HG03280 (cell line): ENCODE data around the gene MACROD2.

ENCODE experiments used
- ATAC-seq: cut with Tn5 transposase; IDR thresholded peaks from one replicate; pipeline ENCODE4 v1.9.1; 2021; ENCODE audit warnings: mild to moderate bottlenecking, moderate library complexity; ENCODE audit not compliant: unreplicated experiment

MACROD2 gene

DNA sequence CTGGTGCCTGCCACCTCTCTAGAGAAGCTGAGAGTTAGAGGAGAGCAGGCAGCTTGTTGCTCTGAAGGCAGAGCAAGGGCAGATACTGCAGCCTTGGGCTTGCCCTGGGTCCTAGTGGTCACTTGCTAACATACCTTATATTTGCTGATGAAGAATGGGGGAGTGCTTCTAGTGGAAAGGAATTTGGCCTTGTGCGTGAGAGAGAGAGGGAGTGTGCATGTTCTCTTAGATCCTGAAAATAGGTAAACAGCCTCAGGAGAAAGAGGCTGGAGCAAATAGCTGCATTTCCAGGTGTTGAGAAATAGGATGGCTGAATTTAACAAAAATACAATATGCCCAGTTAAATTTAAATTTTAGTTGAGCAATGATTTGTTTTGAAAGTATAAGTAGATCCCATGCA is 1066.6 kb downstream of the MACROD2 start:
- ATAC-seq, result no peak

DNA sequence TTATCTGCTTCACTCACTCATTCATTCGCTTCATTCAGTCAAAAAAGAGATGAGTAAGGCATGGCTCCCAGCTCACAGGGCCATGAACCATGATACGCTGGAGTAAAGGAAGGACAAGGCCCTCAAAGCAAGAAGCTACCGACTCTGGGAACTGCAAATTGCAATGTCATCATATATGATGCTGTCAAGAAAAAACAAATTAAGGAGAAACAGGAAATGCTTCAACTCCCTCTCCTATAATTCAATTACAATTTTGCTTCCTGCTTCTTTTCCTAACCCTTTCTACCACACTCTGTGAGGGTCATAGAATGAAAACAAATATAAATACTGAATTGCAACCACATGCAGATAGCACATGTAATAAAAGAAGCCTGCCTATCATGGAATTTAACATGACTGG is 1067.8 kb downstream of the MACROD2 start:
- ATAC-seq, result no peak

DNA sequence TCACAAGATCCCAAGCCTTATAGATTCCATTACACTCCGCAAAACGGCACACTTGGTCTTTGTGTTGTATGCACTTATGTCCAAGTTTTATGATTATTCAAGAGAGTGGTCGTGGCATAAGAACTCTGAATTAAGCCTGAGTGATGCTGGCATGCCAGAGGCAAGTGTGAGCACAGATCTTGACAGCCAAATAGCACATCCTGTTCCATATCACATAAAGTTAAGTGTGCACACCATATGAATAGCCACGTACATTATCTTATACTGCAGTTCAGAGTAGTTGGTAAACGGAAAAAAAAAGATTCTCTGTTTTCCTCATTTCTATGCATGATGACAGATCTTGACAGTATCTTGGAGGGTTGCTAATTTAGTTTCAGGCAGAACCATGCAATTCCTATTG is 1069.4 kb downstream of the MACROD2 start:
- no peak for ATAC-seq

DNA sequence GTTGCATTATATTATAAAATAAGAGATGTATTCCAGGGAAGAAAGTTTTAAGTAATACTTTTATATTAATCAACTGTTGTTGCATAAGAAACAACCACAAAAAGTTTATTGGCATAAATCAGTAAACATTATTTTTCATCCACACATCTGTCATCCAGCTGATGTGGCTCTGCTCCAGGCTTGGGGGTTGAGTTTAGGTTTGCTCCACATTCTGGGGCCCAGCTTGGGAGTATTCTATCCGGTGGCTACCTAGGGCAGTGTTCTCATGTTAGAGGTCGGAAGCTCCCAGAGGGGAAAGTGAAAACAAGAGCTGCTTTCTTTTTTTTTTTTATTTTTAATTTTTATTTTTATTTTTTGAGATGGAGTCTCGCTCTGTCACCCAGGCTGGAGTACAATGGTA is 1070.5 kb downstream of the MACROD2 start:
- no peak for ATAC-seq

DNA sequence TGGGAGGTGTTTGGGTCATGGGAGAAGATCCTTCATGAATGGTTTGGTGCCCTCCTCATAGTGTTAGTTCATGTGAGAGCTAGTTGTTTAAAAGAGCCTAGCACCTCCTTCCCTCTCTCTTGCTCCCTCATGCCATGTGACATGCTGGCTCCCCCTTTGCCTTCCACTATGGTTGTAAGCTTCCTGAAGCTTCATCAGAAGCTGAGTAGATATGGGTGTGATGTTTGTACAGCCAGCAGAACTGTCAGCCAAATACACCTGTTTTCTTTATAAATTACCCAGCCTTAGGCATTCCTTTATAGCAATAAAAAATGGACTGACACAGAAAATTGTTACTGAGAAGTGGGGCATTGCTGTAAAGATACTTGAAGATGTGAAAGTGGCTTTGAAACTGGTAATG is 1073.2 kb downstream of the MACROD2 start:
- no peak for ATAC-seq

DNA sequence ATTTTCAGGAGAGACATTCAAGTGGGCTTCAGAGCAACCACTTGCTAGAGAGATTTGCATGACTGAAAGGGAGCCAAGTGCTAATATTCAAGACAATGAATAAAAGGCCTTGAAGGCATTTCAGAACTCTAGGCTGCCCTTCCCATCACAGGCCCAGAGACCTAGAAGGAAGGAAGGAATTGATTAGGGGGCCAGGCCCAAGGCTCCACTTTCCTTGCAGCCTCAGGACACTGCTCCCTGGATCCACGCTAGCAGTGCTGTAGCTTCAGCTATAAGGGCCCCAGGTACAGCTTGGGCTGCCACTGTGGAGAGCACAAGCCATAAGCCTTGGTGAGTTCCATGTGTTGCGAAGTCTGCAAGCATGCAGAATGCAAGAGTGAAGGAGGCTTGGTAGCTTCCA is 1074.0 kb downstream of the MACROD2 start:
- no peak for ATAC-seq

DNA sequence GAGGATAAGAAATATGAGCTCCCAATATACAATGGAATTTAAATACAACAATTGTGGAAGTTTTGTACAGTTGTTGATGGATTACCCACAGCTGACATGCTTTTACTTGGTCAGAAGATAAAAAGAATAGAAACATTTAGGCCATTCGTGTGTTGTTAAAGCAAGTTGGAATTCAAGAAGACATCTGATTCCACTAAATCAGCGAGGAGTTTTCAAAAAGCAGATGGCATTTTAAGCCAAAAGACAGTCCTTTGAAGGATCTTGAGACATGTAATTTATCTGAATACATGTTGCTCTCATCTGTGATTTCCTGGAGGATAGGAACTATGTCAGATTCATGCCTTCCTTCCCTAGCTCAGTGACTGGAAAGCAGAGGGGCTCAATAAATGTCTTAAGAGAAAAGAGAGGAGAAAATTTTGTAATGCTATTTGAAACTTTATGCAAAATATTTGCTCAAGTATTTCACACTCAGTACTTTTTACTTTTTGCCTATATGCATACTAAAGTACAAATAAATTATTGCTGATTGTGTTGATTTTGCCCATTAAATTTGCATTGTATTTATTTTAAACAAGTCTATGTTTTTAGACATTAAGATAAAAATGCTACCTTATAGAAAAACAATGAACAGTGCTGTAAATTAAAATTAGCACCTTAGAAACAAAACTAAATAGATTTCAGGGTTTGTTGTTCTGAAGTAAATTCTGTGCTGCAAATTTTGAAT is 1075.9 kb downstream of the MACROD2 start:
- ATAC-seq, result no peak

DNA sequence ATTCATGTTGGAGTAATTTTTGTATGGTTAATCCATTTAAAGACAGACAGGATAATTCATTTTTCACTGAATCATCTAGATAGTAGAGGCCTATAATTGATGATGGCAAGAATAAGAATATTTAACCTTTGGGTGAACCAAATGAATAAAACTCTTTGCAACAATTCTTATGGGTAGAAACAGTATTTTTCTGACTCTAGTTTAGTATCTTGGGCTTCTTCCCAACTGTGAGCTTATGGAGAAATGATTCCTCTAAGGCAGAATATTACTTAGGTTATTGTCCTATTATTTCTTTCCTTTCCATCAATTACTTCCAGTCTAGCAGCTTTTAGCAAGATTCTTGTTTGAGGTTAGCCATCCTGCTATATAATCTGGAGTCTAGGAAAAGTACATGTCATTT is 1077.0 kb downstream of the MACROD2 start:
- no peak for ATAC-seq

DNA sequence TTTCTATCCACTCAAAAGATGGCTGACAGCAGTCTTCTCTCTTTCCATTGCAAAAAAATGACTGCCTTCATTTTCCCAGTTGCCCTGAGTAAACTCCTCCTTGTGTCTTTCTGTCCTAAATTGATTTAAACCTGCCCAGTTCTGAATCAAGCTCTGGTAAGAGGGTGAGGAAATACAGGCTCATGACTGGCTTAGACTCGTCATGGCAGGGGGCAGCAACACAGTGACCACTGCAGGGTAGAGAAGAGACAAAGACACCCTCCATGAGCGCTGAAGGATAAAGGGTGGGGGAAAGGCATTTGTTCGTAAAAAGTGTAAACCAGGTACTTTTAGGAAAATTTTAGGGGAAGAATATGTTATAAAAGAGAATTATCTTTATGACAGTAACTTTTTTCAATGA is 1080.3 kb downstream of the MACROD2 start:
- ATAC-seq, result no peak

DNA sequence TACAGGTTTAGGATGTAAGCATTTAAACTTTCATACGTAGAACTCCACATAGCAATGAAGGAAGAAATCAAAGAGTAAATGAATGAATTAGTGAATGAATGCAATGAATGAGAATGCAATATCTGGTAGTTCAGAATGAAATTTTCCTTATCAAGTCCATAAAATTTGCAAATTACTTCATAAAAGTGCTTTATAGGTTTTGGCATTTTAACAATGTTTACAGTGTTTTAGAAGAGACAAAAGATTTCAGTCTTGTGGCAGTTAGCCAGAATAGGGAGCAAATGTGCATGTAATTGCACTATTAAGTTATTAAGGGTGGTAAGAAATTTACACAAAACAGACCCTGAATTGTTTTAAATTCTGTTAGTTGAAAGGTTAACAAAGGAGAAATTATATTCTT is 1081.5 kb downstream of the MACROD2 start:
- no peak for ATAC-seq

DNA sequence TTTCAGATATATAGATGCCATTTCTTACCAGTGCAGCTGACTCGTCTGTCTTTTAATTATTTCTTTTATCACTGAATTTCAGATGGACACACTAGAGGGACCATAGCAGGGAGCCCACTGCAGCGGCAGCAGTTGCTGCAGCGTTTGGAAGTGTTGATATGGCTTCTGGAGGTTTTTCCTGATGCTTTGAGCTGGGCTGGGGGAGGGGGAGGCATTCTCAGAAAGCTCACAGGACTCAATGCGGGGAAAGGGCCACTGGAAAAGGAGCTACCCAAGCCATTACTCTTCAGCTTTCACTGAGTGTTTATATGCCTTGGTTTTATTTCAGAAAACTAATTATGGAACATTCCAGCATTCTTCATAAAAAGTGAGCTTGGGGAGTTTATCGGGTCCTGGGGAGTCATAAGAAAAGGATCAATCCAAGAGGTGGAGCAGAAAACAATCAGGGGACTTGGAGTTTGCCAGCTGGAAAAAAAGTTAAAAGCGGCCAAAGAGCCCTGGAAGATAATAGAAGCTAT is 1082.5 kb downstream of the MACROD2 start:
- ATAC-seq, result no peak

DNA sequence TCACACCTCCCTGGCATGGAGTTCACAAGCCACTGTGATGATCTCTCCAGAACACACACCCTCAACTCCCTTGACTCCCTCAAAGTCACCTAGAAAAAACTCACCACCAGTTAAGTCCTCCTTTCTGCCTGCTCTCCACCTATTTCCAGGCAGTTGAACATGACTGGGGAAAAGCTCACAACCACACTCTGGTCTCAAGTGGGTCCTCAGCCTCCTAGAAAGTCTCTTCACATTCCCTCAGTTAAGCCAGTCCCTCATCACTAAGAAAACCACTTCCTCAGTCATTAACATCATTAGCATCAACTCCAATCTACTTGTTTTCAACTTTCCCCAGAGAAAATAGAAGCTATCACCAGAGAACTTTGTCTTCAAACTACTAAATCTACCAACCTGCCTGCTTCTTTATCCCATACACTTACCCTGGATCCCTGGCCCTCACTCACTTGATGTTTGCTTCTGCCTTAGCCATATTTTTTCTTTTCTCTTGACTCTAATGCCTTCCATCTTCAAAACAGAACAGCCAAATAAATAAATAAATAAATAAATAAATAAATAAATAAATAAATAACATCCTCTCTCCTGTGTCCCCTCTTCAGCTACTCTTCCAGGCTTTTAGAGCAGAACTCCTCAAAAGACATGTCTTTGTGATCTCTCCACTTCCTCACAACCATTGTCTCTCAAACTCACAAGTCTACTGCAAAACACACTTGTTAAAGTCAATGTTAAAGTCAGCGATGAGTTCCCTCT is 1084.5 kb downstream of the MACROD2 start:
- no peak for ATAC-seq

DNA sequence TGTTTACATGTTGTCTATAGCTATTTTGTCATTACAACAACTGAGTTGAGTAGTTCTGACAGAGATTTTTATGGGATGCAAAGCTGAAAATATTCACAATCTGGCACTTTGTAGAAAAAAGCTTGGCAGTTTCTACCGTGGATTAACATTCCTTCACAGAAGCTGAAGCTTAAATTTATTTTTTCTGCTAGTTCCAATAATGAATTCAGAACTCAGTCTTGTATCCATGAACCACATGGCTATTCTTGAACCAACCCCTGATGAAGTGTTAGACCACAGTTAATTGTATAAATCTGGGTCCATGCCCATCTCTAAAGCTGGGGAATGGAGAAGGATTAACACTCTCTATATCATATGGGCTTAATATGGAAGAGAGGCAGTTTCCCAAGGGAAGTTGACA is 1085.9 kb downstream of the MACROD2 start:
- ATAC-seq, result no peak

DNA sequence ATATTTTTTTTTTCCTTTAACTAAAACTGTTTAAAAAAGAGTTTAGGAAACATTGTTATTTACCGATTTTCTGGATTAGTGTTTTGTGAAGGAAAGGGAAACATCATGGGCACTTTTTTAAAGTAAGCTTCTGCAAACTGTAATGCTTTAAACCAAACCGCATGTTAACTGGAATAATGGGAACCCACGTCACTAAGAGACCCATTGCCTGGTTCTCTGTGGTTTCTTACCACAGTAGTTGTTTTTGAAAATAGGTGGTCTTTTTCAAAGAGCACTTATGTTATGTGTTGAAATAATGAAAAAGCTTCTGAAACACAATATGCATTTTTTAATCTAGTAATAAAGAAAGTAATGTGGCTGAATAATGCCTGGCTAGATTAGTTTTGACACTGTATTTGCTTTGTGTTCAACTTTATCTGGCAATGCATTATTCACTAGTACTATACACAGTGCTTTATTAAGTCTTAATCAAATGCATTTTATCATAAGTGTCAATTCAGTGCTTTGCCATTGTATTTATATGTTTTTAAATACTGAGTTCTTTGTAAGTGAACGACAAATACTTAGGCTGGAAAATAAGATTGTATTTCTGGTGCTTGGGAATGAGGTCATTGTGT is 1096.2 kb downstream of the MACROD2 start:
- ATAC-seq, result no peak

DNA sequence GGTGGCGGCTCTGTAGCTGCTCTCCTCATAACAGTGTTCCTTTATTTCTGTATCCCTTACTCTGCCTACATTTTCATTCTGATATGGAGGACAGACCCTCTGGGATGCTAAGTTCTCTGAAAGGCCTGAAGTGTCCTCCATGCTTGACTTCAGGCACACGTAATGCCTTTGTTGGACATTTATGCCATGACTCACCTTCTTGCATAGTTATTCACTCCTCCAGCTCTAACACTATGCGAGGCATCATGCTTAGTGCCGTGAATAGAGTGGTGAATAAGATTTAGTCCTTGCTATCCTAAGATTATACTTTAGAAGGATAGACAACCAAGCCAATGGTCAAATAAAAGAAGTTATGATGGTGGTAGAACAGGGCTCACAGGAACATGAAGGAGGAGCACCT is 1103.0 kb downstream of the MACROD2 start:
- no peak for ATAC-seq

DNA sequence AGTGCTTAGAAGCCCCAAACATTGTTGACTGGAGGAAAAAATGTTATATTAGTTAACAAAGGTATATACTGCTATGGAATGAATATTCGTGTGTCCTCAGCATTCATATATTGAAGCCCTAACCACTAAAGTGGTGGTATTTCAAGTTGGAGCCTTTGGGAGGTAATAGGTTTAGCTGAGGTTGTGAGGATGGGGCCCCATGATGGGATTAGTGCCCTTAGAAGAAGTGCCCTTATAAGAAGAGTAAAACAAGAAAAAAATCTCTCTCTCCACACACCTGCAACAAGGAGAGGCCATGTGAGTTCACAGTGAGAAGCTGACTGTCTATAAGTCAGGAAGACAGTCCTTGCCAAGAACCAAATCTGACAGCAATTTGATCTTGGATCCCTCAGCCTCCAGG is 1103.8 kb downstream of the MACROD2 start:
- ATAC-seq, result no peak

DNA sequence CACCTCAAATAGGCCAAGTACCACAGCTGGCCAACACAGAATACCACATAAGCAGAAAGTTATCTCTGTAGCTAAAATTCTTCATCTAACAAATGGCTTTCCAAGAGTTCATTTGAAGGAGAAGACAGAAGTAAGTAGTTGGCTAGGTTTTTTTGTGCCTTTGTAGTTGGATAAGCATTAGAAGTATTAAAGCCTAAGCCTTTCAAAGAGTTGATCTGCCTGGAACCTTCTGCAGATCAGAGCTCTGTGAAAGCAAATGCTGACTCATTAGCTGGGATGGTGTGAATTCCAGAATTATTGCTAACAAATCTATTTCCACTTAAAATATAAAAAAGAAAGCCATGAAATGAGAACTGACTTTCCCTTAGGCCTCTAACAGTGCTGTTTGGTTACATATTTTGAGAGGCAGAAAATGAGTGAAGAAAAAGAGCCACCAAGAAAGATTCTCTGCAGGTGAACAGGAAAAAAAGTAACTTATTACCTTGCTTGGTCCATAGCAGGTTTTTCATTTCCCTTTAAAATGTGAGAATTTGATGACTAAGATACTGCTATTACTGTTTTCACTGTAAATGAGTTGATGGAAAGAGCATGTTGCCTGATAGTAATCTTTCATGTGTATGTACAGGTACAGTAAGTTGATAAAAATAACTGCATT is 1105.3 kb downstream of the MACROD2 start:
- no peak for ATAC-seq

DNA sequence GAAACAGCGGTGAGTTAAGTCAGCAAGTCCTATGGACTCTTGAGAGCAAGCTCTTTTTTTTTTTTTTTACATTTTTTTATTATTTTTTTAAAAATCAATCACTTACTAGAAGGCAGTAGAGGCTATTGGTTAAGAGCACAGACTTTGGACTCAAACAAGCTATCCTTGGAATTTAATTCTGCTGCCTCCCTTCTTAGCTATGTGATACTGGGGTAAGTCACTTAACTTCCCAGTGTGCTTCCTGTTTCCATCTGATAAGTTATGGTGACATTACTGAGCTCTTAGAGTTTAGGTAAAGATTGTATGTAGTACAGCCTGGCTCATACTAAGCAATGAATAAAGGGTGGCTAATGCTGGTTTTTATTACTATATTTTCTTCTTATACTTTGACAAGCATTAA is 1112.6 kb downstream of the MACROD2 start:
- ATAC-seq, result no peak

DNA sequence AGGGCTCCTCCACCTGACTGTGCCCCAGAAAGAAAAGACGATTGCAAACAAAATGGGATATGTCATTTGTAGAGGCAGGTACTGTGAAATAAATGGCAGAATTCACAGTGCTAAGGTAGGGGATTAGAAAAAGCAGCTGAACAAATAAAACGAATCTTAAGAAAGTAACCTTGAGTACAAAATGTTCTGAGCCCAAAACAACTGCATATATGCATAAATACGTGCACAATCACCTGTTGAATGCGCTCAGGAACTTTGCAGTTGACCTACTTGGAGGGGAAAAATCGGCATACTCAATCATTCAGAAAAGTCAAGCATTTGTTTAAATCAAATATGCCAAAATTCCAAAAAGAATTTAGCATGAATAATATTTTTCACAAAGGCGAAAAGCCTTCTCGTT is 1114.2 kb downstream of the MACROD2 start:
- ATAC-seq, result no peak

DNA sequence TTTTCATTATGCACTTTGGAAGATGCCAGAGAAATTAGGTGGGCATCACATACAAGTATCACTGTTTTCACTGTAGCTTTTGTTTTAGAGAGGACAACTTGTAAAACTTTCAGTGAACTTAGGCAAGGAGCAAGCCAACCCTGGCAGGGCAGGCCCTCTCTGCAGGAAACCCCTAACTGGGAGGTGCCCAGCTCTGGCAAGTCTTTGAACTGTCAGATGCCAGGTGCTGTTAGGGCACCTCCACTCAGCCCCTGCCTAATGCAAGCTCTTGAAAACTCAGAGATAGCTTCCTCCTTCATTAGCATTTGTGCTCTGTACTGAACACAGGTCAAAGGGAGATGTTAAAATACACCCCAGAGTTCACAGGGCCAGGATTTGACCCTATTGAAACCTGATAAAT is 1116.3 kb downstream of the MACROD2 start:
- ATAC-seq, result no peak

DNA sequence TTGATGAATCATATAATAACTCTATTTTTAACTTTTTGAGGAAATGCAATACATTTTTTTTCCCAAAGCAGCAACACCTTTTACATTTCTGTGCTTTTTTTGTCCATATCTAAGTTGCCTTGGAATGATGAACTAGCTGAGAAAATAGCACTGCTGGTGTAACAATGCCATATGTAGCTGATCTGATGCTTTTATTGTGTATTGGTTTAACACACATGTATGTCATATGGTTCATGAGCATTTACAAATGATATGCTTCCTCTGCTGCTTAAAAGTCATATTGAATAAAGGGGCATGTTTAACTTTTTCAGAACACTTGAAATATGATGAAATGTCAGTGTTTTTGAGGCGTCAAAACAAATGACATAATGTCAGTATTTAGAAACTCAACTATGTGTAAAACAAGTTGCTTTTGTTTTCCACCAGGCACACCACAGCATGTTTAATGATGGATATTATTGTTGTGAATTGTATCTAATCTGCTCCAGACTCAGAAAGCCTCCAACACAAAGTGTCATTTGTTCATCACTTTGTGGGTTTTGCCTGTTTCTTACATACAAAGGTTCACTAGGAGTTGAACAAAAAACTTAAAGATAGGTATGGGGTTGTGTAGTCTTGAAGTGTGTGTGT is 1117.9 kb downstream of the MACROD2 start:
- no peak for ATAC-seq
